GM19099 (cell line): ENCODE measurements around the gene HEPACAM2.

Experiments
- POLR2A ChIP-seq: IDR thresholded peaks from 3 replicates; pipeline ENCODE4 v1.6.1; 2011; ENCODE audit warnings: low read depth; ENCODE audit not compliant: insufficient read length; ENCODE audit errors: extremely low read depth

The HEPACAM2 gene

GRCh38 chr7:93218997-93219827 lies 7.1 kb downstream of the HEPACAM2 start:
- TF ChIP-seq POLR2A: no peak

DNA sequence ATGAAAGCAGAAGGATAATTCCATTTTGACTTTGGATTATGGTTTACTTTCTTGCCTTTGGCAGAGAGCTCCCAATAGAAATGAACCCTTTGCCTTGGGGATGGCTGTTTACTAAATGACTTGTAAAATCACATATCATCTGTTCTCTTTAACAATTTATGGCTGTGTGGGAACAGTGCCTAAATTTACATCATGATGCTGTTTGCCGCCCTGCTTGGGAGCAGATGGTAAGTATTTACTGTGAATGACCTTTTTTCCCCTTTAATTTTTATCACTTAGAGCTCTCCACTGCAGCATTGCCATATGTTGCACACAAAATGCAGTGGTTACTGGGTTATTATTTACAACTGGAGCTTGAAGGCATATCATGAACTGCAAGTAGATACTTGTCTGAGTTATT lies 13.4 kb downstream of the HEPACAM2 start:
- TF ChIP-seq POLR2A: no peak

DNA sequence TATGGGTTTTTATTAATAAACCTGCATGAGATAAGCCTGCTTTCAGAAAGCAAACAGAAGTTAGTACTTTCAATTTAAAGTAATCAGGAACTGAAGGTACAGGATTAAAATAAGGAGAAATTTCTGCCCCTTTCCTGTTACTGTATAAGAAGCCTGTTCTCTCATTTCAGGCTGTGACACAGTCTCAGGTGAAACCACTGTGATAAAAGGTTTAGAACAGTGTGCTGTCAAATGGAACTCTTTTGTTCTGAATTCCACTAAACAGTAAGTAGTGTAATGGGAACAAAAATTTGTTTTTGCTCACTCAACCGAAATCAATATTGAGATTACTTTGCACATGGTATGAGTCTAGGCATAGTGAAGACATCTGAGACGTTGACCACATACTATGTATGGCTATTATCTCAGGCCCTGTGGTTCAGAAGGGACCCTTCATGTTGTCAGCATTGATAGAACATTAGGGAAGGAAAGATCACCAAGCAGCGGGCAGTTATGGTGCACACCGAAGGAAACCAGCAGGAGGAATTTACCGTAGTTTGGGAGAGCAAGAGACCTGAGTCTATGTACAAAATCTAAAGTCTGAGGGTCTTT lies 14.9 kb downstream of the HEPACAM2 start:
- no peak for TF ChIP-seq POLR2A

- no peak for TF ChIP-seq POLR2A
Observed at GRCh38 chr7:93205046-93205445, 21.2 kb downstream of the HEPACAM2 start.

- TF ChIP-seq POLR2A: no peak
Observed at GRCh38 chr7:93203496-93203895, 22.8 kb downstream of the HEPACAM2 start.

DNA sequence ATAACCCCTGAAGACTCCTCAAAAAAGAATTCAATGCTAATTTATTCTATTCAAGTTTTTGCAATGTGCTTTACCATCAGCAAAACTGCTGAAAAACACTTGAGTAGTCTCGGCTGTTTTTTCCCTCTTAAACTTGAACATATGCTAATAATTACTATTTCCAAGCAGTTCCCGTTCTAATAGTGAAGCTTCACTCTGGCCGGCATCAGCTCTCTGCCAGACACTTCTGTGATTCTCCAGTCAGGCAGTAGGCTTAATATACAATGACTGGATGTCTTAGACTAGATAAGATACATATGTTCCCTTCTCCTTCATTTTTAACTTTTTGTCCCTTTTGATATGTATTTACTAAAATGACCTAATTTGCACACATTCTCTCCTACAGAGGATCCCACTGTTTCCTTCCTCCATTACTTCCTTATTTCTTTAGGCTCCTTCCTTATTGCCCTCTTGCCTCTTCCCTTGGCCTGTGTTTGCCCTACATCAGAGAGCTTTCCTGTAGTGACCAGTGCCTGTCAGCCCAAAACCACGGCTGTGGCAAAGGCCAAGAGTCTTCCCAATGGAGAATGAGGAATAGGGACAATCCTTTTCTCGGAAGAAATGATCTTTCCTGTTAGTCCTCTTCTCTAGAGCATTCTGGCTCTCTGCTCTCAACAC lies 23.5 kb downstream of the HEPACAM2 start:
- no peak for TF ChIP-seq POLR2A

DNA sequence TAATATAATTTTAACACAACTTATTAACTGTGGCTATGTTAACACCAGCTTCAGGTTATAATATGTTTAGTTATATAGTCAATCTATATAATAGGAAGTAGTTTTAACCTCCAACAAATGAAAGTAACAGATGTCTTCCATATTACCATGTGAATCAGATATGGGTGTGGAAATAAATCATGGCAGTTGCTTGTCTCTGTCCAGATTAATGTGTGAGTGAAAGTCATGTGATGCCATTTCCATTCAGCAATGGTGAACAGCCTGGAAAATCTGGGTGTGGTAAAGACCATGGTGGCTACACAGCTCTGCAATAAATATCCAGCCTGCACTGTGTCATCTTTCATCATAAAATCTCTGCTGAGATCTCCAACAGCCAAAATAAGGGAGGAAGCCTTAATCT lies 27.8 kb downstream of the HEPACAM2 start:
- TF ChIP-seq POLR2A: no peak

- no peak for TF ChIP-seq POLR2A
Observed at GRCh38 chr7:93196336-93196735, 29.9 kb downstream of the HEPACAM2 start.

DNA sequence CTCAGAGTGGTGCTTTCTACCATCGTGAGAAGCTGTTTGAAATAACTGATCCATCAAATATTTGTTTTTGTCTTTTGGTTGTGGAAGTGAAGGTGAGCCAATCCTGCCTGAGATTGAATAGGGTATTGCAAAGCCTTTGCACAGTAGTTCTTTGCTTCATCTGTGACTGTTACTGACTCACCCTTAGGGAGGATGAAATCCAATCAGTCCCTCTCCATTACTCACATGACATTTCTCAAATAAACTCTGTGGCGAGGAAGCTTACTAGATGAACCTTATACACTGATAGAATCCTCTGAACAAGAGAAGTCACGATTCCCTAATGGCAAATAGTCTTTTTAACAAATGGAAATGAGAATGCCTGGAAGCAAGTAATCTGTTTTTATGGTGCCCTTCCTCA lies 31.9 kb downstream of the HEPACAM2 start:
- TF ChIP-seq POLR2A: no peak

DNA sequence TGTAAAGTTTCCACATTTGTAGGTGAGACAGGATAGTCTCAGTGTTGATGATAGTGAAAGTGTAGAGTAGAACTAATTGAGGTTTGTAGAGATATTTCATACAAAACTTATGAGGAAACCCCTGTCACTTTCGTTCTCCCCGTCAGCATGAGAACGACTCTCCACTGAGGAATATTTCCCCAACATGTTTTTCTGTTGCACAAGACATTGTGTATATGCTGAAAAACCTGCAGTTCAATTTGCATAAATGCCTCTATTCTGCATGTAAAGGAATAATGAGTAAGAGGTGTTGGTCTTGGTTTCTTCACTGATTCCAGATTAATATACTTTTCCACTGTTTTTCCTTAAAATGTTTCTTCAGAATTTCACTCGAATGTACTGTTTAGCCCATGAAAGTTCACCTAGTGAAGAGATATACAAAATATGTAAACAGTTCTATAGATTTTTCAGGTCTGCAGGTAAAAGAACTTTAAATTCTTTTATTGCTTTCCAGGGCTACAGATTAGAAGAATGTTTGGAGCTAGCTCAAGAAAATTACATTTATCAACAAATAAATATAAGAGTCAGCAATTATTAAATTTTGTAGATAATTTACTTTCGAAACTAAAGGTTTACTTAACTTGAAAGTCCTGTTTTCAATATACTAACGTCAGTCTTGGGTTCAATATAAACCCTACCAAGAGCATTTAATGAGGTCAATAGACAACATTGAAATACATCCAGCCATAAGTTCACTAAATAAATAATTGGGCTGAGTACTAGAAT lies 37.2 kb downstream of the HEPACAM2 start:
- TF ChIP-seq POLR2A: no peak

DNA sequence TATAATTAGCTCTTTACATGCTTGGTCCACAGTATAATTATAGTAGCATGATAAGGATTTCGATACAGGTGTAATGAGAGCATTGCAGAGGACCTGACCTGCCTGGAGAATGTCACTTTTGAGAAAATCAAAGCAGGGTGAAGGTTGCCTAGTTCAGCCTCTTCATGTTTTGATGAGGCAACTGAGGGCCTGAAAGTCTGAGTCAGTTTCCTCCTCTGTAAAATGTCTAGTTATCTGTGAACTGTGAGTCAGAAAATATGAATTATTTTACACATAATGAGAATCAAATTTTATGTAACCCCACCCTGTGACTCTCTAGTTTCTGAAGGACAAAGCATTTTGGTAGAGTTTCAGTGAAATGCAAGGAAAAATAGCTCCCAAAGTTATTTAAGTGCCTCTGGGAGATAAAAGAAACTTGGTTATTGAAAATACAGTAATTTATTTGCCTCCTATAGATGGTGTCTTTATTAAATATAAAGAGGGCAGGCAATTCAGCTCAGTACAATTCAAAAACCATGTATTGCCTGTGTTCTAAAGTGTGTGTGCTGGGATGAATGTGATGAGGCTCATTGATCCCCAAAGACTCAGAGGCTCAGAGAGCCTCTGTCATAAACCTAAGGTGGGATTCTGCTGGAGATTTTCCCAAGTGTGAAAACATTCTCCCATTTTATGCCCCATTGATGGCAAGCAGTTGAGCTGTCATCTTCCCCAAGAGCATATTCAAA lies 40.8 kb downstream of the HEPACAM2 start:
- TF ChIP-seq POLR2A: no peak

DNA sequence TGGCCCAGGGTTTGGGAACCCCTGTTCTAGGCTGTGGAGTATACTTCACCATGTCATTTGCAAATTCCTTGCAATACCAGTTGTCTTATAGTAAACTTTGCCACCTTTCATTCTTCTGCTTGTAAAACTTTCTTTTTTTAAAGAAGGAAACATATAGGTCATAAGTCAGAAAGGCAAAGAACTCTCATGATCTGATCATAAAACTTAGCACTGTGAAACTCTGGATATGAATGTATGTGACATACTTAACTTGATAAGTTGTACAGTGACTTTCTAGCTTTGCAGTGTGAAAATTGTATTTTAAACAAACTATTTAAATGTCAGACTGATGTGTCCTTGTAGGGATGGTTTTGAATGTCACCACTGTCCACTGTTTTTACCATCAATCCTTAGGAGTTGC lies 47.1 kb downstream of the HEPACAM2 start:
- TF ChIP-seq POLR2A: no peak

DNA sequence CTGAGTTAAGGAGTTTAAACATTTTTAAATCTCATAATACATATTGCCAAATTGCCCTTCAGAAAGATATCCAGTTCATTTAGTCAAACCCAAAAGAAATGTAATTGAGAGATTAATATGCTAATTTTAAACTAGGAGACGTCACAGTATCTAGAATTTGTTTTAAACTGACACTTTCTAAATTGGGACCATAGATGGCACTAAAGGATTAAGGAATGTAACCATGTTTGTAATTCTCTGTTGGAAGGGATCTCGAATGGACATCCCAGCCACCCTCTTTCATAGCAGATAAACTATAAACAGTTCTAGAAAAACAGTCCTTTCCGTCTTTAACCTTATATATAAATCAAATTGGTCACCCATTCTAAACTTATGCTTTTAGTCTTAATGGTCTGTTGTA lies 48.1 kb downstream of the HEPACAM2 start:
- TF ChIP-seq POLR2A: no peak

- TF ChIP-seq POLR2A: no peak
Observed at GRCh38 chr7:93176992-93177580, 49.2 kb downstream of the HEPACAM2 start.
